GM23338 (cell line): ENCODE measurements around the gene YES1. TPM values are rescaled to one million over a fixed set of nuclear protein-coding genes. Genes with fewer than 3 reads are reported as not detected.

Experiments
- ATAC-seq: fragments of 200-7000 bp; cut with Tn5 transposase; 3 replicates; pipeline ENCODE4 v1.9.1; 2020
- DNase-seq: peaks from one replicate; pipeline ENCODE4 v3.0.0-alpha.2; 2015; ENCODE audit warnings: low spot score
- H2AFZ ChIP-seq: fragments of 200-600 bp; sonication (generic); 2 replicates; pipeline ENCODE4 v1.8.0; 2016; ENCODE audit warnings: antibody characterized with exemption, mild to moderate bottlenecking, moderate library complexity
- H3F3A ChIP-seq: fragments of 200-600 bp; sonication (generic); replicated peaks from 2 replicates; pipeline ENCODE4 v1.8.0; 2017; ENCODE audit warnings: antibody characterized with exemption, mixed run types, low read depth
- H3K27ac ChIP-seq: fragments of 200-600 bp; sonication (generic); 2 replicates; pipeline ENCODE4 v1.6.1; 2016; ENCODE audit warnings: low read depth
- H3K27me3 ChIP-seq: fragments of 200-600 bp; sonication (generic); 2 replicates; pipeline ENCODE4 v1.8.0; 2016; ENCODE audit warnings: mild to moderate bottlenecking, mixed run types, moderate library complexity; ENCODE audit not compliant: insufficient read depth
- H3K36me3 ChIP-seq: fragments of 200-600 bp; sonication (generic); 2 replicates; pipeline ENCODE4 v1.8.0; 2016; ENCODE audit warnings: mild to moderate bottlenecking; ENCODE audit not compliant: insufficient read depth
- H3K4me1 ChIP-seq: fragments of 200-600 bp; sonication (generic); 2 replicates; pipeline ENCODE4 v1.8.0; 2016; ENCODE audit warnings: mild to moderate bottlenecking, moderate library complexity; ENCODE audit not compliant: insufficient read depth
- H3K4me2 ChIP-seq: fragments of 200-600 bp; sonication (generic); 2 replicates; pipeline ENCODE4 v1.7.1; 2017; ENCODE audit warnings: mixed run types
- H3K4me3 ChIP-seq: fragments of 200-600 bp; sonication (generic); 2 replicates; pipeline ENCODE4 v1.6.1; 2016; ENCODE audit warnings: mixed run types
- H3K79me2 ChIP-seq: fragments of 200-600 bp; sonication (generic); replicated peaks from 2 replicates; pipeline ENCODE4 v1.8.0; 2017; ENCODE audit warnings: mild to moderate bottlenecking; ENCODE audit not compliant: insufficient read depth
- H3K9me2 ChIP-seq: fragments of 200-600 bp; sonication (generic); 2 replicates; pipeline ENCODE4 v1.8.0; 2017; ENCODE audit not compliant: insufficient read depth
- H4K20me1 ChIP-seq: fragments of 200-600 bp; sonication (generic); replicated peaks from 2 replicates; pipeline ENCODE4 v1.8.0; 2017; ENCODE audit warnings: mild to moderate bottlenecking; ENCODE audit not compliant: insufficient read depth
- H3K27ac Mint-ChIP-seq: 2 replicates; pipeline ENCODE4 v1.8.0; 2020; ENCODE audit warnings: inconsistent platforms, mild to moderate bottlenecking, moderate library complexity, mixed read lengths
- H3K27me3 Mint-ChIP-seq: 3 replicates; pipeline ENCODE4 v1.8.0; 2022; ENCODE audit warnings: low read depth, mild to moderate bottlenecking, moderate library complexity, mixed read lengths, inconsistent platforms; ENCODE audit not compliant: insufficient read depth, poor library complexity
- H3K36me3 Mint-ChIP-seq: 3 replicates; pipeline ENCODE4 v1.8.0; 2021; ENCODE audit warnings: low read depth, mild to moderate bottlenecking, inconsistent platforms, moderate library complexity, mixed read lengths
- H3K4me1 Mint-ChIP-seq: 3 replicates; pipeline ENCODE4 v1.8.0; 2020; ENCODE audit warnings: mild to moderate bottlenecking, inconsistent platforms, mixed read lengths
- H3K4me3 Mint-ChIP-seq: 3 replicates; pipeline ENCODE4 v1.8.0; 2021; ENCODE audit warnings: moderate library complexity, mild to moderate bottlenecking, inconsistent platforms, mixed read lengths
- H3K9me3 Mint-ChIP-seq: 3 replicates; pipeline ENCODE4 v1.8.0; 2020; ENCODE audit warnings: moderate library complexity, mild to moderate bottlenecking, inconsistent platforms, mixed read lengths
- CREB1 ChIP-seq: fragments of 250-450 bp; sonication (Bioruptor Pico); IDR thresholded peaks from 2 replicates; pipeline ENCODE4 v1.5.0; 2020; ENCODE audit warnings: low read depth, mild to moderate bottlenecking, moderate library complexity
- CTCF ChIP-seq, 2 experiments: fragments of 200-600 bp in 1 of 2; sonication (generic) in 1 of 2; conservative IDR thresholded peaks; 2 replicates each; pipeline versions ENCODE4 v1.5.1 to v1.6.1; 2016 to 2017; ENCODE audit warnings: antibody characterized with exemption in 2 of 2, low read depth in 2 of 2, mild to moderate bottlenecking in 2 of 2, moderate library complexity in 1 of 2
- ETS1 ChIP-seq: IDR thresholded peaks from 2 replicates; pipeline ENCODE4 v1.6.1; 2016; ENCODE audit warnings: antibody characterized with exemption
- EZH2 ChIP-seq: fragments of 200-600 bp; sonication (generic); IDR thresholded peaks from one replicate; pipeline ENCODE4 v1.8.0; 2017; ENCODE audit warnings: antibody characterized with exemption, mild to moderate bottlenecking, low read depth; ENCODE audit not compliant: unreplicated experiment
- EZH2phosphoT487 ChIP-seq: fragments of 200-600 bp; sonication (generic); IDR thresholded peaks from one replicate; pipeline ENCODE4 v1.8.1; 2018; ENCODE audit warnings: antibody characterized with exemption; ENCODE audit not compliant: unreplicated experiment
- JUNB ChIP-seq: IDR thresholded peaks from one replicate; pipeline ENCODE4 v1.6.1; 2016; ENCODE audit warnings: antibody characterized with exemption; ENCODE audit not compliant: unreplicated experiment
- NANOG ChIP-seq: IDR thresholded peaks from 2 replicates; pipeline ENCODE4 v1.6.1; 2016; ENCODE audit warnings: antibody characterized with exemption, borderline replicate concordance
- POLR2AphosphoS5 ChIP-seq: IDR thresholded peaks from 2 replicates; pipeline ENCODE4 v1.6.1; 2016; ENCODE audit warnings: antibody characterized with exemption, low read depth
- REST ChIP-seq: IDR thresholded peaks from one replicate; pipeline ENCODE4 v1.6.1; 2018; ENCODE audit warnings: antibody characterized with exemption; ENCODE audit not compliant: unreplicated experiment
- STAT1 ChIP-seq: IDR thresholded peaks from one replicate; pipeline ENCODE4 v1.6.1; 2016; ENCODE audit warnings: antibody characterized with exemption; ENCODE audit not compliant: unreplicated experiment
- ZNF114 ChIP-seq: fragments of 250-450 bp; sonication (Bioruptor Pico); IDR thresholded peaks from 2 replicates; pipeline ENCODE4 v1.5.0; 2020; ENCODE audit warnings: mild to moderate bottlenecking, moderate library complexity
- ZNF331 ChIP-seq: fragments of 250-450 bp; sonication (Bioruptor Pico); IDR thresholded peaks from 2 replicates; pipeline ENCODE4 v1.5.0; 2020; ENCODE audit warnings: low read depth, mild to moderate bottlenecking, moderate library complexity
- ZNF462 ChIP-seq: fragments of 250-450 bp; sonication (Bioruptor Pico); IDR thresholded peaks from 2 replicates; pipeline ENCODE4 v1.5.0; 2020; ENCODE audit warnings: mild to moderate bottlenecking, moderate library complexity
- polyA plus RNA-seq: library from polyadenylated mRNA; unstranded; fragments of >200 nt; fragmentation: Nextera tagmentation; extraction: Ambion mirVana; gene quantifications from 2 replicates; pipeline ENCODE4 v1.2.1, GENCODE V29; 2016
- total RNA-seq: library from RNA; depleted of rRNA; stranded (reverse); fragments of >200 nt; shearing (Covaris generic); gene quantifications from 2 replicates; pipeline ENCODE4 v1.2.3, GENCODE V29; 2014

The YES1 gene
- total and polyA plus RNA-seq, 2 experiments from 2014 or later: 25.4 to 327 TPM

- DNase-seq (no peak), ATAC-seq (no peak)
- H3K27me3 Mint-ChIP-seq: peaks cover 21% of the 10 kb centered on the region
- no peak overlapping the region for H3K27ac Mint-ChIP-seq
- no peaks in the 10 kb centered on the region; the same call in 1 of the 2 replicates for H4K20me1 ChIP-seq
- peaks cover 21% of the 10 kb centered on the region for H3K36me3 ChIP-seq
- no peak overlapping the region for H2AFZ ChIP-seq
- H3K9me2 ChIP-seq: no peaks in the 10 kb centered on the region
- peaks cover 7% of the 10 kb centered on the region; the same call in 2 of the 3 replicates for H3K4me1 Mint-ChIP-seq
- no peak overlapping the region for H3K27ac ChIP-seq
- H3K36me3 Mint-ChIP-seq: peaks cover 82% of the 10 kb centered on the region
- H3K4me3 Mint-ChIP-seq: no peak overlapping the region
- no peak for TF ChIP-seq CREB1
- no peak for TF ChIP-seq NANOG
- no peak for TF ChIP-seq CTCF (conservative IDR thresholded peaks at IDR 0.05; ENCODE audit: low read depth in 2 of 2)
- no peak for TF ChIP-seq ZNF331 (CRISPR knock-in tag)
- TF ChIP-seq REST: no peak
- TF ChIP-seq POLR2AphosphoS5: no peak
- TF ChIP-seq EZH2phosphoT487: no peak
- no peak for TF ChIP-seq EZH2
- TF ChIP-seq ZNF462 (CRISPR knock-in tag): no peak
- no peak for TF ChIP-seq JUNB
- TF ChIP-seq ZNF114: no peak
- no peak for TF ChIP-seq STAT1
- TF ChIP-seq ETS1: no peak
- H3F3A ChIP-seq: no peaks in the 10 kb centered on the region
- H3K4me2 ChIP-seq: no peak overlapping the region
- H3K79me2 ChIP-seq: no peaks in the 10 kb centered on the region
- no peaks in the 10 kb centered on the region for H3K27me3 ChIP-seq
- no peak overlapping the region for H3K4me3 ChIP-seq
- no peaks in the 10 kb centered on the region for H3K9me3 Mint-ChIP-seq
- no peaks in the 10 kb centered on the region for H3K4me1 ChIP-seq
These were observed 132.5 kb downstream of the YES1 start for GRCh38 chr18:679516-679915.
